Femur (tissue), 1 donor: Measurements from ENCODE around the gene RYR2.

Experiments used
- DNase-seq: peaks from one replicate; pipeline ENCODE4 v3.0.0-alpha.2; 2017

Gene RYR2

DNA sequence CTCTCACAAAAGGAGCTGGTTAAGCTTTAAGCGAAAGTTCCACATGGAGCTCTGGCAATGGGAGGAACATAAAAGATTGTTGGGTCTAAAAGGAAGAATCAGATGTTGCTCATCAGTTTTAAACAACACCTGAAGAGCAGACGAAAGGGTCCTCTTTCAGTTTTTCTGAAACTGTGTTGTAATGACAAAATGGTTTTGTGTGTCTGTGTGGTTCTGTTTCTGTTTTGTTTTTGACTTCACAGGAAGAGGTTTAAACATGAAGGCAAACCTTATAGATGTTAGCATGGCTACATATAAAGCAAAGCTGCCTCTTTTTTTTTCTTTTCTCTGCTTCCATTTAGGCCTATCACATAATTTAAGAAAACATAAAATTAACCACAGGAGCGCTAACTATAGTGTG is 712.6 kb downstream of the RYR2 start:
- no peak for DNase-seq

DNA sequence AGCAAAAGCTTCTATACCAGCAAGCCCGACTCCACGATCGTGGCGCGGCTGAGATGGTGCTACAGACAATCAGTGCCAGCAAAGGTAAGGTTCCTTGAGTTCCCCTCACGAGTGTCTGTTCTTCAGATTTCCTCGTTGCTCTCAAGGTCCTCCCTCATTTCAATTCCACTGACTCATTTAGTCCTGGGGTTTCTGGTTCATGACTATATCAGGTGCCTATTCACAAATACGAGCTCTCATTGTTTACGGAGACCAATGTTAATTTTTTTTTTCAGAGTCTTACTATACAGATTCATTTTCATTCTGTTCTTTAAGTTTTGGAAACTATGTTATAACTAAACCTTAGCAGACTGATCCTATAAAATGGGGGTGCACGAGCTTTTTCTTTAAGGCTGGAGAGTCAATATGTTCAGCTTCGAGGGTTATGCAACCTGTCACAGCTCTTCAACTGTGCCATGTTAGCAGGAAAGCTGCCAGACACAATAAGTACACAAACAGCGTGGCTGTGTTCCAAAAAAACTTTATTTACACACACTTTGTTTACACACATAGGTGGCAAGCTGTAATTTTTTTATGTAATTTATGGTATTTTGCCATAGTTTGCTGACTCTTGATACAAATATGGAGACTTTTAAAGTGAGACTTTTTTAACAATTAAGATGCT is 714.5 kb downstream of the RYR2 start:
- no peak for DNase-seq

DNA sequence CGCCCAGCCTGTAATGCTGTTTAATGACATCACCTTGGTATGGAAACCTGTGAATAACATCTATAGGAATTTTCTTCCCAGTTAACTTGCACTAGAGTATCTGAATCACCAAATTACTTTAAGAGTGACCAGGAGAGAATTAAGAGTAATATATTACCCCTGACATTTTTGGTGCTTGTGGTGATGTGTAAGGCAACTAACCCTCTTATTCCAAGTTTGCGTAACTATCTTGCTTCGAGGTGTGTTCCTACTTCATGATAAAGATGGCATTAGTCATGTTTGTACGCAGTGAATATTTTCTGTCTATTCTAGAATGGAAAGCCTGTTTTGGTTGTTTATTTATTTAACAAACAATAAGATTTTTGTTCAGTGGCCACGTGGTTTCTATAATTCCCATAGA is 717.4 kb downstream of the RYR2 start:
- DNase-seq = no peak

DNA sequence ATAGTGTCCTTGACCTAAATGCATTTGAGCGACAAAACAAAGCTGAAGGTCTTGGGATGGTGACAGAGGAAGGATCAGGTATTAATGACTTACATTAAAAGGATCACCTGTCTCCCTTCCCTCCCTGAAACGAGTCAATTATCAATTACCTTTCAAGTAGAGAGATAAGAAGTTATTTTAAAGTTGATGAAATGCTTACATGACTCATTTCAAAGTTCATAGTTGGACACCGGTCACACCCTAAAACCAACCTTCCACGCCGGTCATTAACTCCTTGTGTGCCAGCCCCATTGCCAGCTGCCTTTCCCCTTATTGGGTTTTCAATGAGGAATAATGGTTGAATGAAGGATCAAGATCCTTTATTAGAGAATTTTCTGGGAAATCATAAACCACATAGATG is 719.0 kb downstream of the RYR2 start:
- no peak for DNase-seq

DNA sequence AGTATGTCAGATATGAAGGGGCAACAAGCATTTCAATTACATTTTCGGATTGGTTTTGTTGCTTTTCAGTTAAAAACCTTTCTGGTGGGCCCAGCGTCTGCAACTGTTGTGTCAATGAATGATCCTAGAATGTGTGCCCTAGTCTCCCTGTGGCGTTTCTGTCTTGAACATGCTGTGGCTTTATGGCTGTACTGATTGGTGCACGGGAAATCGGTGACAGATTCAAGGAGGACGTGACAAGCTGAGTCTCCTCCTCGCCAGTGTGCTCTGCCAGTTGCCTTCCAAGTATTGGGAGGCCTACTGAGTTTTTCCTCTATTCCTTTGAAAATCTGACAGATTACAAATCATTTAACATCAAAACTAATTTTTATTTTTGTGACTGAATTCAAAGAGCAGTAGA is 721.2 kb downstream of the RYR2 start:
- no peak for DNase-seq

DNA sequence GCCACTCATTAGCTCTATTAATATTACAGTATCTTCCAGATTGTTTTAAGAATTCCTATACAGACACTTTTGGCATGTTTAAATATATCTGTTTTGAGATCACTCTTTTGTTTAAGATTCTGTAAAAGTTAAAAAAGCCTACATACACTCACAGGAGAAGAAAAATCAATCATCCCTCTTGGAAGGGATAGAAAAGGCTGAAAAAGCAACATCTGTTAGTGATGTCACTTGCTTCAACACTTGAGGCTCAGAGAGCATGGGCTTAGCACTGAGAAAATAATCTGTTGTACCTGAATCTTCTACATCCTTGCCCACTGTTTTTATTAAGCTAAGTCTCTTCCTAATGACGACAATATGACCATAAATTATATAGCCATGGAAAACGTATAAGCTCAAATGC is 721.8 kb downstream of the RYR2 start:
- DNase-seq = no peak

DNA sequence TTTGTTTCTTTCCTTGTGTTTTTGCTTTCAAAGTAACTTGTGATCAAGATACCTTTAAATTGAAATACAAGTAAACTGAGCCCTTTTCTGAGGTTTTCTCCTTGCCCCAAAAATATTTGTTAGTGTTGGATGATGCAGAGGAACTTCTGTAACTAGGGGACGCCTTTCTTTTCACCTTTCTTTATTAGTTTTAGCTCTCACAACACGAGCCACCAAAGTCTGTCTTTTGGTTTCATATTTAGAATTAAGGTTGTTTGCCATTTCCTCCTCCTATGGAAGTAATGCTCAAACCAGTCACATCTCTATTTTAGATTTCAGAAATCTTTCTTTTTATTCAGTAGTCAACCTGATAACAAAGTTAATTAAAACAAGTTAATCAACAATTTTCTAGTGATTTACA is 727.9 kb downstream of the RYR2 start:
- DNase-seq = no peak

DNA sequence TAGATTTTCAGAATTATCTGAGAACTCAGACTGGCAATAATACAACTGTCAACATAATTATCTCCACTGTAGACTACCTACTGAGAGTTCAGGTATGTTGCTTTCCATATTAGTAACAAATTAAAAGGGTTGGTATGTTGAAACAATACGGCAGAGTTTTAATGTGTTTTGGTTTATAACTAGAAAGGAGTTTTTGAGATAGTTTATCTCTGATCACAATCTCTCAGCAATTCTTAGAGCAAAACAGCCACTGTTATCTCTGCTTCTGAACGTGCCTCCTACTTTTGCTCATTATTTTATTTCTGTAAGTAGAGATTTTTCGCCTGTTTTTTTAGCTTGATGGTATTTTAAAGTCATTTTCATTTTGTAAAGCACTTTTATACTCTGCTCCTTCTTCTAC is 730.0 kb downstream of the RYR2 start:
- no peak for DNase-seq

DNA sequence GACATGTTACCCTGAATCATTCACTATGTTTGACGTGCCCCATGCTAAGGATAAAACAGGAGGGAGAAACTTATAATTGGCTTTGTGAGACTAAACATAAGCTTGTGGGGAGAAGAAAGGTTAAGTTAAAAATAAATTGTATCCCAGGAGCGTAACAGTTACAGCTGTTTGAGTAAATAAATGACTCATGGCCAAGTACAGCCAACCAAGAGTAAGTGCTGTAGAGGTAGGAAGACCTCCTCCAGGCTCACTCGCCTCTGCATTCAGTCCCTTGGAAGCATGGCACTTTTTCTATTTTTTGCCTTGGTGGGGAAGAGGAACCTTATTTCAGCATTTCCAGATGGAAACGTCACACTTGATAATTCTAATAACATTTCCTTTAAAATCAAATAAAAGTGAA is 732.3 kb downstream of the RYR2 start:
- DNase-seq = no peak

DNA sequence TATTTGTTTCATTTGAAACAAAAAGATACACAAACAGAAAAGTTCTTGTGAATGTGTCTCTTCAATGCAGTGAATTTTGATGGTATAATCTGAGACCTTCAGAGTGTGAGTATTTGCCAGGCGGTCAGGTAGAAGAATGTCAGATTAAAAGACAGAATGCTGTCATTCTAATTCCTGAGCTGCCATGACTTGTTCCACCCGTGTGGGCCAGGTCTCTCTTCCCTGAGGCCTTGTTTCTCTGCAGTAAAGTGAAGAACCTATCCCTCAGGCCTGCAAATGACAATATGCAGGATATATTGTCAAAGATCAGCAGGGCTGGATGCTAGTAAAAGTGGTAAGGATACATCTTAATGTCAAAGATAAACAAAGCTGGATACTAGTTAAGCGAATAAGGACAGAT is 737.4 kb downstream of the RYR2 start:
- DNase-seq = no peak

DNA sequence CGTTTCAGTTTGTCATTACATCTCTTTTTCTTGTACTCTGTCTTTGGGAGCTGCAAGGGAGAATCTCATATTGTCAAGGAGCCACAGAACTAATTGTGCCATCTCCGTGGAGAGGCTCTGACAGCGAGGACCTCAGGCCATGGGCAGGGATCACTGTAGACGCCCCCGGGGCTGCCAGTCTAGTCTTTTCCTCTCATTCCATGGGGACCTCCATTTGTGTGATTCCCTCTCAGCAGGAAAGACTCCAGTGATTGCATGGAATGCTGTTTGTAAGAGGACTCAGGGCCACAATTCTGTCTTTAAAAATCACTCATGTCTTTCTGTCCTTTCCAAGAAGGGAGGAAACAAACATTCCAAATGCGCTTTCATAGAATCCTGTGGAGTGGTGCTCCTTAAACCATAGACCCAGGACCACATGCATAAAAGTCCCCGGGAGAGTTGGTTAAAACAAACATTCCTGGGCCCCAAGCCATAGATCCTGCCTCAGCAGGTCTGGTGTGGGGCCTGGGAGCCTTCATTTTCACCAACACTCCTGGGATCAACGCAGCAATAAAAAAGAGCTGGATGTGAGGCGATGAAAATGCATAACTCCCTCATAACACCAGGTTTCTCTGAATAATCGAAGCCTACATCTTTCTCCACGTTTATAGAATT is 744.2 kb downstream of the RYR2 start:
- DNase-seq = no peak

DNA sequence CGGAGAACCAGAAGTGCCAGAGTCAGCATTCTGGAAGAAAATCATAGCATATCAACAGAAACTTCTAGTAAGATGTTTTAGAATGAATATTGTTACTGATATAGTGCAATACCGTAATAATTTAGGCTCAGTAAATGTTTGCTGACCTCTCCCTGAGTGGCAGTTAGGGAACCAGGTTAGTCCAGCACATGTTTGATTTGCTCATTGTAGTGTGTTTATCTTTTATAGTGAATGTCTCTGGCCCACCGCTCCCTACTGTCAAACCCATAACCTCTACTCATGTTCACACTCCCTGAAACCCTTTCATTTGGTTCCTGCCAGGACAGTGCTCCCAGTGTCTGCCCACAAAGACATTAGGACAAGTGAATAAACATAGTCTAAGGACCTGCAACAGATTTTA is 746.1 kb downstream of the RYR2 start:
- no peak for DNase-seq

DNA sequence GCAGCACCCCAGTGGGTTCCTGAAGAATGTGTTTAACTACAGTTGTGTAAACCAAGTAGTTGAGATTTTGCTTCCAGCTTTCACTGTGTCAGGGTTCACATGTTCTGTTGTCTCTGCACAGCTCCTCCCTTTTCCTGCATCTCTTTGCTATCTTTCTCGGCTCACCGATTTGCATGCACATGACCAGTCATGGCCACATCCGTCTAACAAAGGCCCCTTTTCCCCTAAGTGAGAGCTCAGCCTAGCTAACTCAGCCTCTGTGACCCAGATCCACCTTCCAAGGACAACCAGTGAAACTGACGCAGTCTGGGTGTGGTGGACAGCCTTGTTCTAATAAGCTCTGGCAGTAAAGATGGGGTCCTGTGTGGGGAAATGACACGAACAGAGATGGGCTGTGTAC is 747.6 kb downstream of the RYR2 start:
- DNase-seq = no peak

DNA sequence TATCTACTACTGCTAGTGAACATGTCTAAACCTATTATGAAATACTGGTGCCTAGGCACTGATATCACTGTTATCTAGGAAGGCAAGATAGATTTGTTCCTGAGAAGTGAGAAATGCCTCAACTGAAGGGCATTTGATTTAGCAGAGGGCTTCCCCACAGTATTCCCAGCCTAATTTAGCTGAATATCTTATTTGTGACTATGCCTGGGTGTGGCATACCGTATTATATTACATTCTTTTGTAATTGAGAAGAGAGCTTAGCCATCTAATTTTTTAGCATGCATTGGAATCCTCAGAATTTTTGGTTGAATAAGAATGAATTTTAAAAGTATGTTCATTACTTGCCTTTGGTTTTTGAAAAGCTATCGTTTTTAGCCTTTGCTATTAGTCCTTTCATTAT is 749.6 kb downstream of the RYR2 start:
- DNase-seq = no peak

DNA sequence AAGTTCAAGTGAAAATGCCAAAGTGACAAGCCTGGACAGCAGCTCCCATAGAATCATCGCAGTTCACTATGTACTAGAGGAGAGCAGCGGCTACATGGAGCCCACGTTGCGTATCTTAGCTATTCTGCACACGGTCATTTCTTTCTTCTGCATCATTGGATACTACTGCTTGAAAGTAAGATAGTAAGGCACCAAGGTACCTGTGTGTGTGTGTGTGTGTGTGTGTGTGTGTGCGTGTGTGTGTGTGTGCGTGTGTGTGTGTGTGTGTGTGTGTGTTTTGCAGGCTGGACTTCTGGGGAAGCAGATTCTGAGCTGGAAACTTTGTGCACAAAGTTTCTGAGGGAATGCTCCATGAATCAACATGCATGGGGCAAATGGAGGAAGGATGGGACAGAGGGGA is 750.2 kb downstream of the RYR2 start:
- DNase-seq = no peak

DNA sequence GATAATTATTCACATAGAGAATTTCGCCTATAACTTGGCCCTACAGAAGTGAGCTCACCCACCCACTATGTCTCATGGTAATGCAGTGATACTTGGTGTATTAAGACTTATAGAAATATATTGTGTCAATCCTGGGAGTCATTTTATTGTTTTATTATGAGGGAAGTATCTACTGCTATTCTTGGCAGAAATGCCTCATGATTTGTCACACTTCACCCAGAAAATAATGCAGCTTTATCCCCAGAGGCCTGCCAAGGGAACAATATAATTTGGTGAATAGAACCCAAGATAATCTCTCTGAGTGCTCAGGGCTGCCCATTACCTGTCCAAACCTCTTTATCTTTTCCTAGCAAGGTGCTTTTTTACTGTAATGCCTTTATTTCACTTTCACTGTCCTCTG is 750.7 kb downstream of the RYR2 start:
- no peak for DNase-seq

DNA sequence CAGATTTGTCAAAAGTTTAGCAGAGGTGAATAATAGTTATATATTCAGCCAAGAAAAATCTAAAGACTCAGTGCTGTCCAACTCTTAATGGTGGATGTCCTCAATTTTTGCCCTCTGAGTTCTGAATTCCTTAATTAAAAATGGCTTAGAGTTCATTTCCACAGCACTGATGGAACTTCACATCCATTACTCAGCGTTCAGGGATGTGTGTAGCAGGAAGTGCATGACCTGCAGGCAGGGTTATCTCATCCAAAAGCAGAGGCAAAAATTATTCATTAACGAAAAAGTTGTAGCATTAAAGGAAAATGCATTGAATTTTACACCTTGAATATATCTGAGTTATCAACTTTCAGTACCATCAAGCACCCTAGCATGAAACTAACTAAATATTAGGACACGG is 752.1 kb downstream of the RYR2 start:
- DNase-seq = no peak

DNA sequence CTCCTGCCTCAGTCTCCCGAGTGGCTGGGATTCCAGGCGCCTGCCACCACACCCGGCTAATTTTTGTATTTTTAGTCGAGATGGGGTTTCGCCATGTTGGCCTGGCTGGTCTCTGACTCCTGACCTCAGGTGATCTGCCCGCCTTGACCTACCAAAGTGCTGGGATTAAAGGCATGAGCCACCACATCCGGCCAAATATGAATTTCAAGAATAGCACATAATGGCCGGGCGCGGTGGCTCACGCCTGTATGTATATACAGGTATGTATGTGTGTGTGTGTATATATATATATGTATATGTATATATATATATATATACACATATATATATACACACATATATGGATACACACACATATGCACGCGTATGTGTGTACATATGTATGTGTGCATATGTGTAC is 753.6 kb downstream of the RYR2 start:
- DNase-seq = no peak

DNA sequence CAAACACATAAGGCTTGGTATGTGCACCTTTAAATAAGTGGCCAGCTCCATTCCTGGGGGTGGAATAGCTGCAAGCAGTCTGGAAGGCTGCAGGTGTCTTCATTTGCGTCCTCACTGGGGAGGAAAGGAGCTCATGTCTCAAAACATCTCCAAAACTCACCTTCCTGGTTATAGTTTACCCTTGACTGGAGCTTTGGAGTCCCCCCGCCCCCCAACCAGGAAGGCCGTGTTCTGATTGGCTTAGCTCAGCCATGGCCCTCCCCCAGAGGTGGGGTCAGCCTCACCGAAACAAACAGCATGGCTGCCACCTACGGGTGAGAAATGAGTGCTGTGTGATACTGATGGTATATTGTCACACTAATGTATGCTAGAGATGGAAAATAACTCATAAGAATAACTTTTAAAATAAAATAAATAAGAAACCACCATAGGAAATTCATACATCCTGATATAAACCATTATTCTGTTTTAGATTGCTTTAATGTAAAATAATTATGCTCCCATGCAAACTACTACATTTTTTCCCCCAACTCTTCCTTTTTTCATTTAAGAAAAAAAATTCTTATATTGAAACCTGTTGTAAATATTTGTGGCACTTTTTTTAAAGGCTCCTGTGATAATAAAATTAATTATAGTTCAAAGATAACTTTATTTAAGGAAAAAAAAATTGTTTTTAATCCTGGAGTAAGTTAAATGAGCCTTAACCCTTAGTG is 757.9 kb downstream of the RYR2 start:
- DNase-seq = peak; percentile 50

DNA sequence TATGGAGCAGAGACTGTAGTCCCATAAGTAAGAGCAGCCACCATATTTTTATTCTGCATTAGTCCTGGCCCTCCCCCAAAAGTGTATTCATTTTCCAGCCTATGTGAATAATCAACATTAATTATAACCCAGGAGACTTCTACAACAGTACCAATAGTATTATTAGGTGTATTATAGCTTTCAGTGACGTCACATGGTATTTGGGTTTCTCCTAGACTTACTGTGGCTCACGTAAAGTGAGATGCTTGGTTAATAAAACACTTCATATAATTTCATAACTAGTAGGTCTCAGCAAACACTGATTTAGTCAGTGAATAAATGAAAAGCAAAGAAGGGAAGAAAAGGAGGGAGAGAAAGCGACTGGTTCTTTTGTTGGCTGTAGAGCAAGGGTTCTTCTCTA is 762.5 kb downstream of the RYR2 start:
- no peak for DNase-seq

DNA sequence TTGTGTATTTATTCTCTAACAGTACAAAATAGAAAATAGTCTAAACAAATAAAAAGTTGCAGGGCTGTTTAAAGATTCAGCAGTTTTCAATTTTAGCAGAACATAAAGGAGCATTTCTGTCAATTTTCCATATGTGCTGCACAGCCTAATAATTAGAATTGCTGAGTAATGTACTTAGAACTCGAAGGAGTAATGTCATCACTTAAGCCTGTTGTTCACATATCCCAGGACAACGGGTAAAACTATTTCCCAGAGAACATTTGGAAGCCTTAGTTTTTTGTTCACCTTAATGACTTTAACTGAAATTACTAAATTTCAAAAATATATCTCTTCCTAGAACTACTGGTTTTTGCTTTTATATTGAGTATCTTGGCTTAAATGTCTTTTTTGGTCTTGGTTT is 767.1 kb downstream of the RYR2 start:
- DNase-seq = no peak

DNA sequence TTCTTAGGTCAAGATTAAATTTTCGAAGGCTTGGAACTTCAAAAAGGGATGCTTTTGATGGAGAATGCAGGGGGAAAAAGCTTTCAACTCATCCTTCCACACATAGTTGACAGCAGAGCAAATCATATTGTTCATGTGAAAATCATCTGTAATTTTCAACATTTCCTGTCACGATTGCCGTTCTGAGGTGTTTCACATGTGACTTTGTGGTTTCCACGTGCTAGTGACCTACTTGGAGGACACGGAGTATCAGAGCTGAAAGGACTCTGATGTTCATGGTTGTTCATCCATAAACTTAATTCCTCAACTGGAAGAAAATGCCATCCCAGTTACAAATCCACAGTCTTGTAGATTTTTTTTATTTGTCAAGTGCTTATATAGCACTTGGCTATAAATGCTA is 769.6 kb downstream of the RYR2 start:
- no peak for DNase-seq

DNA sequence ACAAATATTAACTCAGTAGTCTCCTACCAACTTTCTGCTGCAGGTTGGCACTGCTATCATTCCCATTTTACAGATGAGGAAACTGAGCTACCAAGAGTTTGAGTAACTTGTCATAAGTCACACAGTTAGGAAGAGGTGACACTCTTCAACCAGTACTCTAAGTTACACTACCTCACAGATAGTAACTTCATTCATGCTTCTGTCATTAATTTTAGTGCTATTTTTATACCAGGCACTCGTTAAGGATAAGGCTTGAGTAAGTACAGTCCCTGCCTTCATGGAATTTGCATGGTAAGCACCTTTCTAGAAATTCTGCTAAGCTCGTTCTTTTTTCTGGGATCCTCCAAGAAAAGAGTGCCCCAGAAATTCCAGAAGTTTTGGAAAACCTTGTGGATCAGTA is 770.1 kb downstream of the RYR2 start:
- DNase-seq = no peak

DNA sequence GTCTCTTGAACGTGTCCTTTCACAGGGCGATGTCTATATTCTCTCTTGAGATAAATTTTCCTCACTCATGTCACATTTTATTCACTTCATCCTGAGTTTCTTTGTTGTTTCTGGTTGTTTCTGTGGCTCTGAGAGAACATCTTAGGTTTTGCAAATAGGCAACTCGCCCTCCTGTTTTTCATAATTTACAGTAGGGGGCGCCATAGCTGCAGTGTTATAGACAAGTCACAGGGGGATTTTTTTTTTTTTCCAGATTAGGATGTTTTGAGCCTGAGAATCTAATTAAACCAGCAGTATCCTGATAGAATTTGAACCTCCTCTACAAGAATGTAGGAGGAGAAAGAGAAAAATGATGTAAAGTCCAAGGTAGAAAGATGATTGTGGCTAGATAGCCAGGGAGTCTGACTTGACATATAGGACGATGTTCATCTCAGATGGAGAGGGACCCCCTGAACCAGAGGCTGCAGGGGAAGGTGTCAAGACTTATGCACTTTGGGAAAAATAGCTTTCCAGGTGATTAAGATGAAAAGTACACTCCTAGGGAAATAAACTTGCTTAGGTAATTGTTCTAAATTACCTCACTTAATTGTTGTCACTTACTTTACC is 772.4 kb downstream of the RYR2 start:
- DNase-seq = no peak
